NB4 (cell line): Measurements from ENCODE around the gene CELF4.

Experiments used
- DNase-seq: peaks from one replicate; pipeline ENCODE4 v3.0.0; 2010; ENCODE audit warnings: low read depth
- H3K4me3 ChIP-seq: one replicate; pipeline ENCODE4 v1.5.1; 2011; ENCODE audit warnings: mild to moderate bottlenecking, low read depth, low read length, moderate library complexity
- CTCF ChIP-seq: IDR thresholded peaks from one replicate; pipeline ENCODE4 v1.5.1; 2012; ENCODE audit warnings: low read depth, low read length
- MAX ChIP-seq: IDR thresholded peaks from 2 replicates; pipeline ENCODE4 v1.6.1; 2011; ENCODE audit warnings: low read depth, low read length
- MYC ChIP-seq: IDR thresholded peaks from 2 replicates; pipeline ENCODE4 v1.6.1; 2011; ENCODE audit warnings: low read depth, low read length
- POLR2A ChIP-seq: IDR thresholded peaks from 2 replicates; pipeline ENCODE4 v1.6.1; 2011; ENCODE audit warnings: mild to moderate bottlenecking; ENCODE audit not compliant: insufficient read length; ENCODE audit errors: extremely low read depth

Gene CELF4

GRCh38 chr18:37318360-37319355 is 246.9 kb downstream of the CELF4 start:
- no peak overlapping the region for H3K4me3 ChIP-seq
- no peak for TF ChIP-seq CTCF
- no peak for TF ChIP-seq MAX
- TF ChIP-seq MYC: no peak
- no peak for TF ChIP-seq POLR2A
- DNase-seq: no peak

- no peak for TF ChIP-seq MYC
- no peak for TF ChIP-seq POLR2A
- no peak for TF ChIP-seq MAX
- no peak for TF ChIP-seq CTCF
- no peak for DNase-seq
- H3K4me3 ChIP-seq: no peak overlapping the region
Observed at GRCh38 chr18:37317486-37317885, 248.1 kb downstream of the CELF4 start.

- H3K4me3 ChIP-seq: no peak overlapping the region
- no peak for DNase-seq
- TF ChIP-seq CTCF (no peak), POLR2A (no peak), MYC (no peak), MAX (no peak)
Observed at GRCh38 chr18:37316468-37316867, 249.1 kb downstream of the CELF4 start.

GRCh38 chr18:37315935-37316334 is 249.7 kb downstream of the CELF4 start:
- DNase-seq: no peak
- TF ChIP-seq MAX (no peak), CTCF (no peak), POLR2A (no peak), MYC (no peak)
- H3K4me3 ChIP-seq: no peak overlapping the region

- DNase-seq: no peak
- TF ChIP-seq POLR2A: no peak
- no peak for TF ChIP-seq CTCF
- no peak for TF ChIP-seq MAX
- TF ChIP-seq MYC: no peak
- no peak overlapping the region for H3K4me3 ChIP-seq
Observed at GRCh38 chr18:37314534-37314933, 251.1 kb downstream of the CELF4 start.
